GM19240 (cell line): ENCODE results near the gene ABAT.
A peak's percentile ranks its signal among the peaks of the same experiment; 100 is the strongest.
"Not testable (repeated sequence)": the region's sequence is repeated elsewhere in the genome, so short reads cannot be mapped to it uniquely, and the experiment has no call there.

ENCODE experiments used
- DNase-seq: peaks from one replicate; pipeline ENCODE4 v3.0.0; 2011; ENCODE audit warnings: low spot score; ENCODE audit not compliant: insufficient read length

The ABAT gene

GRCh38 chr16:8649829-8650554 lies 24.4 kb upstream of the ABAT start:
- DNase-seq: no peak

- not testable (repeated sequence) for DNase-seq
These were observed 22.5 kb upstream of the ABAT start for GRCh38 chr16:8651958-8652357.

- DNase-seq: peak; percentile 37
These were observed 19.2 kb upstream of the ABAT start for GRCh38 chr16:8655184-8655717.

- no peak for DNase-seq
These were observed 18.0 kb upstream of the ABAT start for GRCh38 chr16:8656376-8656775.

GRCh38 chr16:8660841-8661301 lies 13.5 kb upstream of the ABAT start:
- no peak for DNase-seq

DNA sequence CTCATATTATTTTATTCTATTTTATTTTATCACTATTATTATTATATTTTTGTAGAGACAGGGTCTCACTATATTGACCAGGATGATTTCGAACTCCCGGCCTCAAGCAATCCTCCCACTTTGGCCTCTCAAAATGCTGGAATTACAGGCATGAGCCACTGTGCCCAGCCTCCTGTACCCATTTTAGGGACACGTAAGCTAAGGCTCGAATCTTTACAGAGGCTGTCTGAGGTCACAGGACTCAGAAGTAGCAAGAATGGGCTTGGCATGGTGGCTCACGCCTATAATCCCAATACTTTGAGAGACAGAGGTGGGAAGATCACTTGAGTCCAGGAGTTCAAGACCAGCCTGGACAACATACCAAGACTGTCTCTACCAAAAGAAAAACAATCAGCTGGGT lies 12.7 kb upstream of the ABAT start:
- DNase-seq: no peak

- no peak for DNase-seq
These were observed 11.0 kb upstream of the ABAT start for GRCh38 chr16:8663192-8664089.

DNA sequence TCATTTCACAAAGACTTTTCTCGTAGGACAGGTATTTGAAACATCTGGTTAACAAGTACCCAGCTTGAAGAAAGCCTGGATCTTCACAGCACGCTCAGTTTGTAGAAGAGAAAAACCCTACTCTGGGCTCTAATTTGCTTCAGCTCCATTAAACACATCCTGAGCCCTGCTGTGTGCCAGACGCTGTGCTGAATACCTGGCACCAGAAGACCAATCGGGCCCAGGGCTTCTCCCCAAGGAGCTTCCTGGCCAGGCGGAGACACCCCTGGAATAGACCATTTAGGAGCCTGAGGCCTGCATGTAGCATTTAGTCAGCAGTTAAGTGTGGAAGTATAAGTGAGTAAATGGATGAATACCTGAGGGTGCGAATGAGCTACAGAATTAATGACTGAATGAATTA lies 8.9 kb upstream of the ABAT start:
- DNase-seq: no peak

DNA sequence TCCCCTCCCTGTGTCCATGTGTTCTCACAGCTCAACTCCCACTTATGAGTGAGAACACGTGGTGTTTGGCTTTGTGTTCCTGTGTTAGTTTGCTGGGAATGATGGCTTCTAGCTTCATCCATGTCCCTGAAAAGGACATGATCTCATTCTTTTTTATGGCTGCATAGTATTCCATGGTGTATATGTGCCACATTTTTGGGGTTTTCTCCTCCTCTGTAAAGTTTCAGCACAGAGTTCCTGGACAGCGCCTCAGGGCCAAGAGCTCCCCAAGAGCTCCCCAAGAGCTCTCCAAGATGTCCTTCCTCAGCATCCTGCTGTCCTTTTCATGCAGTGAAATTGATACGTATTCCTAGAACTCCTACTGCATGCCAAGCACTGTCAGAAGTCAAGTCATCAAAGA lies 6.9 kb upstream of the ABAT start:
- no peak for DNase-seq

- DNase-seq: no peak
These were observed 6.3 kb upstream of the ABAT start for GRCh38 chr16:8668113-8668512.

DNA sequence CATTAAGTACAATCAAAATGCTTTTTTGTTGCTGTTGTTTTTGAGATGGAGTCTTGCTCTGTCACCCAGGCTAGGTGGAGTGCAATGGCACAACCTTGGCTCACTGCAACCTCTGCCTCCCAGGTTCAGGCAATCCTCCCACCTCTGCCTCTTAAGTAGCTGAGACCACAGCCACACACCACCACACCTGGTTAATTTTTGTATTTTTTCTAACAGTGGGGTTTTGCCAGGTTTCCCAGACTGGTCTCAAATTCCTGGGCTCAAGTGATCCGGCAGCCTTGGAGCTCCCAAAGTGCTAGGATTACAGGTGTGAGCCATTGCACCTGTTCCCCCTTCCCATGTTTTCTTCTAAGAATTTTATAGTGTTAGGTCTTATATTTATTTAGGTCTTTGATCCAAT lies 4.9 kb upstream of the ABAT start:
- DNase-seq: no peak

DNA sequence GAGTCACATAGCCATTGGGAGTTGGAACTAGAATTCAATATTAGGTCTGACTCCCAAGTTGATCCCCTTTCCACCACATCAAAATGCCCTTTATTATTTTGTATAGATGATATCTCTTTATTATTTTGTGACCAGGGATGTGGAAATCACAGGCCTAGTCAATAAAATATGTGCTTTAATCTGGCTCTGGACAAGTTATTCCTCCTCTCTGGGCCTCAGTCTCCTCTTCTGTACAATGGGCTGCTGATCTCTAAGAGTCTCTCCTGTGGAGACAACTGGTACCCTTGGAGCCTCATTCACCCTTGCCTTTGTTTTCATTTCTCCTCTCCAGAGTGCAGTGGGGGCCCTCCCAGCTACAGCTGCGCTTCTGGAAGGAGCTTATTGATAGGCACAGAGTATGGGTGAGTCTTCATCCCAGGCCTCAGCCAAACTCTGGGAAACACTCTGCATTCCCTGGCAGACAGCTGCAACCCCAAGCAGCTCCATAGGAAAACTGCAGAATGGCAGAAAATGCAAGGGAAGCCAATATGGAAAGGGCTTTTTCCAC lies 4.3 kb upstream of the ABAT start:
- DNase-seq: no peak

DNA sequence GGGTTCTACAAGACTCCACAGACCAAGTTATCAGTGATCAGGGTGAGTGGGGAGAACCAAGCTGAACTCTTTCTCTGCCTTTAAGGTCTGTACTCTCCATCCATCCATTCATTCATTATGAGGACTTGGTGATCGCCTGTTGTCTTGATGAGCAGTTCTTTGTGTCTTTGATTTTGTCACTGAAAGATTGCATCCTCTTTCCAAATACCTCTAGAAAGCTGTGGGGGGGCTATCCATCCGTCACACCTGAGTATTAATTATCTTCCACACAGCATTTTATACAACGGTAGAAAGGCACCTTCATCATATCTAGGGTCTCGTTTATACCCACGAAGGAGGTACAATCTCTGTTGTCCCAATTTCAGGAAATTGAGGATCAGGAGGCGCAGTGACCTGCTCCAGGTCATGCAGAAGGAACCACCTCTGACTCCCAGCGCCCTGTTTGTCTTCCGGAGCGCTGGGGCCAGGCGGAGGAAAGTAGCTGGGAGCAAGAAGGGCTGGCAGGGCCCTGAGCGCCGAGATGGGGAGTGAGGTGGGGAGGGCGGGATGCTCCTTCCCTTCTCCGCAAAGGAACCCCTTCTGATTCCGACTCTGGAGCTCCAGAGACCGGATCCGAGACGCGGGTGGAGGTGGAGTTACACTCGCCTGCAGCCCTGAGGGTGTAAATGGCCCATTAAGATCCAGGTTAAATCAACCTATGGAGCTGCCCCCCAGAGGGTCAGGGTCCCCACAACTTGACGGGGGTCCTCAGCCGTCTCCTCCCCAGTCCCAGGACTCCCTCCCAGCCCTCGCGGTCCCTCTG lies 605 bp upstream of the ABAT start:
- DNase-seq: no peak

GRCh38 chr16:8675183-8676159 lies 1.1 kb downstream of the ABAT start:
- DNase-seq: no peak

- DNase-seq: no peak
These were observed 1.7 kb downstream of the ABAT start for GRCh38 chr16:8676160-8676547.

DNA sequence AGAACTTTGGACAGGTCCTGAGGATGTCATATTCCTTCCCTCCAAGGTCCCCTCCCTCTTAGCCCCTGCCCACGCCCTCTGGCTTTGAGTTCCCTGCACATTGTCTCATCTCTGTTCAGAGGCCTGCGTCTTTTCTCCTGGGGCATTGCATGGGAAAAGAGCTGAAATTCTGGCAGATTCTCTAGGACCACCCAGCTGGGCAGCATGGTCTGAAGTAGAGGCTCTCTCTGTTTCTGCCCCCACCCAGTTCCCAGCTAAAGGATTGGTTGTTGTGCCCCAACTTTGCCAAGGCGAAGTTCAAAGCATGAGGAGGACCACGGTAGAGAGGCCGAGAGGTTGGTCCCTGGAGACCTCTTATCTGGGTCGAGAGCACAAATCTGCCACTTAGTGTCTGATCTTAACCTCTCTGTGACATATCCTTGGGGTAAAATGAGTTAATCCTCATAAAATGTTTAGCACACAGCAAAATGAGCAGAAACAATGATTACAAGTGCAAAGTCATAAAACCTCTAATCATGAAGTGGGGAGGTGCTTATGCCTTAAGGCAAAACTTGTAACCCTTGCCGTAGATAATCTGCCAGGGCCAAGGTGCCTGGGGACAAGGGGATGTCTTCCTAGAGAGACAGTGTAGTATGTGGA lies 2.4 kb downstream of the ABAT start:
- no peak for DNase-seq

- DNase-seq: no peak
These were observed 3.1 kb downstream of the ABAT start for GRCh38 chr16:8677481-8677880.

DNA sequence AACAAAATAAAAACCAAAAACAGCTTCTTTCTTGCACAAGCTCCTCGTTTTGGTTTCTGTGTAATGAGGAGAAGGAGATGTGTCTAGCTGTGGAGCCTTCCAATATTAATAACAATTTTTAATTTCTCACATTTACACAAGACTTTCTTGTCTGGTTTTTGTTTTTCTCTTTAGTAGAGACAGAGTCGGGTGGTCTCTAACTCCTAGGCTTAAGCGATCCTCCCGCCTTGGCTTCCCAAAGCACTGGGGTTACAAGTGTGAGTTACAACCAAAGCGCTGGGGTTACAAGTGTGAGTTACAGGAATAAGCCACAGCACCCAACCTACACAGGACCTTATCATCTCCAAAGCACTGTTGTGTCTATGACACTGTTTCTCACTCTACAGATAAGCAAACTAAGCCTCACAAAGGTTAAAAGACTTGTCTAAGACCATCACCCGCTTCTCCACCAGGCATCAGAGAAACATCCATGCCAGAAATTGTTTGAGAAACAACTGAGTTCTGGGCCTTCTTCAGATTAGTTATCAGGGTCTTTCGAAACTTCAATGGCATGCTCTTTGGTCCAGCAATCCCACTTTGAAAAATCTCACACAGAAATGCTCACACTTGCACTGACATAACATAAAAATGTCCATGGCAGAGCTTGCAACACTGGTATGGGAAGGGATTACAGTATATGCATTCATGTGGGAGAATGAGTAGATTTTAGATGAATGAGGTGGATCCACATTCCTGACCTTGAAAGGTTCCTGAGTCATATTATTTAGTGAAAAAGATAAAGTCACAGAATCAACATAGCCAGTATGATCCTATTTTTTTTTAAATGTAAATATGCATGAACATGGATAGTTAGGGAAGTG lies 3.9 kb downstream of the ABAT start:
- DNase-seq: no peak

DNA sequence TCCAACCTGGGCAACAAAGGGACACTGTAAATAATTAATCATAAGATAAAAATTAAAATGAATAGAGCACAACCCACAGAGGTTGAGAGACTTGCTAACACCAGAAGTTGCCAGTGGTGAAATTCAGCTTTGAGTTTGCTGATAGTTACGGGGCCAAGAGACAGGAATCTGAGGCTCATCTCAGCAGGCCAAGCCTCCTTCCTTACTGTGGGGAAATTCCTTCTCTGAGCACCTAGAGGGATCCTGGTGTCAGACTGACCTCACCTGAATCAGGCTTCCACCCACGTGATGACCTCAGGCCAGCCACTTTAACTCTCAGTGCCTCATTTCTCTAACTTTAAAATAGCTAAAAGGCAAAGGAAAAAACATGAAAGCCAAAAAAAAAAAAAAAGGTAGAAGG lies 4.7 kb downstream of the ABAT start:
- DNase-seq: no peak
